Measurements from ENCODE around the gene DEPDC1B. TPM values are rescaled to one million over a fixed set of nuclear protein-coding genes. Genes with fewer than 3 reads are reported as not detected.
"Not testable (repeated sequence)": the region's sequence is repeated elsewhere in the genome, so short reads cannot be mapped to it uniquely, and the experiment has no call there.

DEPDC1B gene
- total RNA-seq, 1 experiment from 2014 or later, result 22.2 TPM

DNA sequence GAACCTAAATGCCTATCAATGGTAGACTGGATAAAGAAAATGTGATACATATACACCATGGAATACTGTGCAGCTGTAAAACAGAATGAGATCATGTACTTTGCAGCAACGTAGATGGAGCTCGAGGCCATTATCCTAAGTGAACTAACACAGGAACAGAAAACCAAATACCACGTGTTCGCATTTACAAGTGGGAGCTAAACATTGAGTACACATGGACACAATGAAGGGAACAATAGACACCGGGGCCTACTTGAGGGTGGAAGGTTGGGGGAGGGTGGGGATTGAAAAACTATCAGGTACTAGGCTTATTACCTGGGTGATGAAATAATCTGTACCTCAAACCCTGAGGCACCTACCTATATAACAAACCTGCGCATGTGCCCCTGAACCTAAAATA lies 22.4 kb upstream of the DEPDC1B start:
- no peak for DNase-seq (ENCODE audit: low read depth, low spot score)
- in situ Hi-C loops (cut with HindIII; ENCODE audit: low pct_unique_long_range_greater_than_20kb, low sequenced_read_pairs) (no loop called here), intact Hi-C loops (cut with micrococcal nuclease; ENCODE audit: unreplicated experiment) (no loop called here)
- no peak for ATAC-seq
- Histone ChIP-seq H3K27me3 (ENCODE audit: control insufficient read depth, insufficient read depth, low read length) (peaks cover 3% of the 10 kb centered on the region; the same call in 1 of the 2 replicates), H3K36me3 (ENCODE audit: control insufficient read depth, insufficient read depth, low read length) (no peaks in the 10 kb centered on the region), H3K27ac (ENCODE audit: low read length) (no peak overlapping the region), H3K4me1 (ENCODE audit: control insufficient read depth, insufficient read depth, low read length) (no peaks in the 10 kb centered on the region), H3K4me3 (ENCODE audit: low read depth in 2 of 2, low read length in 2 of 2) (no peak overlapping the region), H3K9me3 (ENCODE audit: control insufficient read depth, insufficient read depth, low read depth, low read length) (no peaks in the 10 kb centered on the region)
- BruUV-seq (replicated peaks), result no TSS peak
- ChIA-PET POLR2A (no interaction called here), CTCF (no interaction called here)
- TF ChIP-seq, protein P1, sequence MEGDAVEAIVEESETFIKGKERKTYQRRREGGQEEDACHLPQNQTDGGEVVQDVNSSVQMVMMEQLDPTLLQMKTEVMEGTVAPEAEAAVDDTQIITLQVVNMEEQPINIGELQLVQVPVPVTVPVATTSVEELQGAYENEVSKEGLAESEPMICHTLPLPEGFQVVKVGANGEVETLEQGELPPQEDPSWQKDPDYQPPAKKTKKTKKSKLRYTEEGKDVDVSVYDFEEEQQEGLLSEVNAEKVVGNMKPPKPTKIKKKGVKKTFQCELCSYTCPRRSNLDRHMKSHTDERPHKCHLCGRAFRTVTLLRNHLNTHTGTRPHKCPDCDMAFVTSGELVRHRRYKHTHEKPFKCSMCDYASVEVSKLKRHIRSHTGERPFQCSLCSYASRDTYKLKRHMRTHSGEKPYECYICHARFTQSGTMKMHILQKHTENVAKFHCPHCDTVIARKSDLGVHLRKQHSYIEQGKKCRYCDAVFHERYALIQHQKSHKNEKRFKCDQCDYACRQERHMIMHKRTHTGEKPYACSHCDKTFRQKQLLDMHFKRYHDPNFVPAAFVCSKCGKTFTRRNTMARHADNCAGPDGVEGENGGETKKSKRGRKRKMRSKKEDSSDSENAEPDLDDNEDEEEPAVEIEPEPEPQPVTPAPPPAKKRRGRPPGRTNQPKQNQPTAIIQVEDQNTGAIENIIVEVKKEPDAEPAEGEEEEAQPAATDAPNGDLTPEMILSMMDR (IDR thresholded peaks at IDR 0.05), result no peak
- no peak for TF ChIP-seq POLR2AphosphoS5 (IDR thresholded peaks at IDR 0.05; ENCODE audit: low read depth, low read length)

DNA sequence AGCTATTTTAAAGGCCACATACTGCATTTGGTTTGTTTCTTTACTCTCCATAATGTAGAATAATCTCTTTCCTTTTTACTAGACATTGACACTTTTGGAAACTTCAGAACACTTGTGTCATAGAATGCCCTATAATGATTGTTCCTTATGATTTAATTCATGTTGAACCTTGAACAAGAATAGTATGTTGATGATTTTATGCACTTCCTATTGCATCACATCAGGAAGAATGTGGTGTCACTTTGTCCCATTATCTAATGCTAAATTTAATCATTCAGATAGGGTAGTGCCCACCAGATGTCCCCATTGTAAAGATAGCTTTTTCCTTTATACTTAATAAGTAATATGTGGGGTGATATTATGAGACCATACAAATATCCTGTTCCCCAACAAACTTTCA lies 19.4 kb upstream of the DEPDC1B start:
- no TSS peak for BruUV-seq (replicated peaks)
- TF ChIP-seq, protein P1 (IDR thresholded peaks at IDR 0.05), result no peak
- H3K9me3 ChIP-seq (ENCODE audit: control insufficient read depth, insufficient read depth, low read depth, low read length), result no peaks in the 10 kb centered on the region
- CTCF ChIA-PET, result no interaction called here
- POLR2A ChIA-PET, result no interaction called here
- H3K27ac ChIP-seq (ENCODE audit: low read length), result no peak overlapping the region
- H3K4me1 ChIP-seq (ENCODE audit: control insufficient read depth, insufficient read depth, low read length), result no peaks in the 10 kb centered on the region
- intact Hi-C loops (cut with micrococcal nuclease; ENCODE audit: unreplicated experiment) (no loop called here), in situ Hi-C loops (cut with HindIII; ENCODE audit: low pct_unique_long_range_greater_than_20kb, low sequenced_read_pairs) (no loop called here)
- no peak for ATAC-seq
- H3K36me3 ChIP-seq (ENCODE audit: control insufficient read depth, insufficient read depth, low read length), result no peaks in the 10 kb centered on the region
- DNase-seq (ENCODE audit: low read depth, low spot score), result no peak
- no peak overlapping the region for H3K4me3 ChIP-seq (ENCODE audit: low read depth in 2 of 2, low read length in 2 of 2)
- H3K27me3 ChIP-seq (ENCODE audit: control insufficient read depth, insufficient read depth, low read length), result peaks cover 3% of the 10 kb centered on the region; the same call in 1 of the 2 replicates

DNA sequence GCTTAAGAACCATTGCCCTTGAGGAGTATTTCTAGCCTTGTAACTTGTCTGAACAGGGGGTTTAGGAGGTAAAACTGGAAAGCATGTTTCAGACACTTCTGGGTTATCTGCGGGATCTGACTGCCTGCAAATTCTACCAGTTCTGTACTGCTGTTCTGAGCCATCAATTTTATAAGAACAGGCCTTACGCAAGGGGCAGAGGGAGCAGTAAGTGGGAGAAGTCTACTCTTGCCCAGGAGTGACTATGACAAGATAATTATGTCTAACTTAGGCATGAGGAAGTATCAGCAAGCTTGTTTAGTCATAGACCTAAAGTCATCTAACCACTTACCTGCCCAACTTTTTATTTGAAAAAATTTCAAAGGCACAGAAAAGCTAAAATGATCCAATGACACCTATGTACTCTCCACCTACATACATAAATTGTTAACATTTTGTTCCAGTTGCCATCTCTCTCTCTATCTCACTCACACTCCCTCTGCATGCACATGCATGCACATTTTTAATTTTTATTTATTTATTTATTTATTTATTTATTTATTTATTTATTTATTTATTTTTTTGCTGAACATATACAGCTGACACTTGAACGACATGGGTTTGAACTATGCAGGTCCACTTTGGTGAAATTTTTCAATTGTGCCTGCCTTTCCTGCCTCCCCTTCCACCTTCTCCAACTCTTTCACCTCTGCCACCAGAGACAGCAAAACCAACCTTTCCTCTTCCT lies 18.4 kb upstream of the DEPDC1B start:
- ATAC-seq (no peak), DNase-seq (ENCODE audit: low read depth, low spot score) (no peak)
- H3K9me3 ChIP-seq (ENCODE audit: control insufficient read depth, insufficient read depth, low read depth, low read length), result no peaks in the 10 kb centered on the region
- no peaks in the 10 kb centered on the region for H3K36me3 ChIP-seq (ENCODE audit: control insufficient read depth, insufficient read depth, low read length)
- in situ Hi-C loops (cut with HindIII; ENCODE audit: low pct_unique_long_range_greater_than_20kb, low sequenced_read_pairs), result no loop called here
- H3K27ac ChIP-seq (ENCODE audit: low read length), result no peak overlapping the region
- no TSS peak for BruUV-seq (replicated peaks)
- H3K27me3 ChIP-seq (ENCODE audit: control insufficient read depth, insufficient read depth, low read length), result peaks cover 3% of the 10 kb centered on the region; the same call in 1 of the 2 replicates
- POLR2A ChIA-PET, result no interaction called here
- intact Hi-C loops (cut with micrococcal nuclease; ENCODE audit: unreplicated experiment), result no loop called here
- H3K4me3 ChIP-seq (ENCODE audit: low read depth in 2 of 2, low read length in 2 of 2), result no peak overlapping the region
- CTCF ChIA-PET, result no interaction called here
- TF ChIP-seq POLR2AphosphoS5 (IDR thresholded peaks at IDR 0.05; ENCODE audit: low read depth, low read length) (no peak), SIN3A (IDR thresholded peaks at IDR 0.05; ENCODE audit: borderline replicate concordance, insufficient read depth, low read depth, low read length) (no peak)
- TF ChIP-seq, protein P1 (IDR thresholded peaks at IDR 0.05), result no peak
- H3K4me1 ChIP-seq (ENCODE audit: control insufficient read depth, insufficient read depth, low read length), result no peaks in the 10 kb centered on the region

DNA sequence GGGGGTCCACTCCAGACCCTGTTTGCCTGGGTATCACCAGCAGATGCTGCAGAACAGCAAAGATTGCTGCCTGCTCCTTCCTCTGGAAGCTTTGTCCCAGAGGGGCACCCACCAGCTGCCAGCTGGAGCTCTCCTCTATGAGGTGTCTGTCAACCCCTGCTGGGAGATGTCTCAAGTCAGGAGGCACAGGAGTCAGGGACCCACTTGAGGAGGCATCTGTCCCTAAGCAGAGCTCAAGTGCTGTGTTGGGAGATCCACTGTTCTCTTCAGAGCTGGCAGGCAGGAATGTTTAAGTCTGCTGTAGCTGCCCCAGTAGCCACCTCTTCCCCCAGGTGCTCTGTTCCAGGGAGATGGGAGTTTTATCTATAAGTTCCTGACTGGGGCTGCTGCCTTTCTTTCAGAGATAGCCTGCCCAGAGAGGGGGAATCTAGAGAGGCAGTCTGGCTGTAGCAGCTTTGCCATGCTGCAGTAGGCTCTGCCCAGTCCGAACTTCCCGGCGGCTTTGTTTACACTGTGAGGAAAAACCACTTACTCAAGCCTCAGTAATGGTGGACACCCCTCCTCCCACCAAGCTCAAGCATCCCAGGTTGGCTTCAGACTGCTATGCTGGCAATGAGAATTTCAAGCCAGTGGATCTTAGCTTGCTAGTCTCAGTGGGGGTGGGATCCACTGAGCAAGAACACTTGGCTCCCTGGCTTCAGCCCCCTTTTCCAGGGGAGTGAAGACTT lies 15.4 kb upstream of the DEPDC1B start:
- ATAC-seq; H3K27me3 ChIP-seq (ENCODE audit: control insufficient read depth, insufficient read depth, low read length); H3K36me3 ChIP-seq (ENCODE audit: control insufficient read depth, insufficient read depth, low read length); BruUV-seq (replicated peaks); H3K4me3 ChIP-seq (ENCODE audit: low read depth in 2 of 2, low read length in 2 of 2); H3K4me1 ChIP-seq (ENCODE audit: control insufficient read depth, insufficient read depth, low read length); H3K9me3 ChIP-seq (ENCODE audit: control insufficient read depth, insufficient read depth, low read depth, low read length); H3K27ac ChIP-seq (ENCODE audit: low read length); CTCF ChIA-PET; POLR2A ChIA-PET; DNase-seq (ENCODE audit: low read depth, low spot score); in situ Hi-C loops (cut with HindIII; ENCODE audit: low pct_unique_long_range_greater_than_20kb, low sequenced_read_pairs); intact Hi-C loops (cut with micrococcal nuclease; ENCODE audit: unreplicated experiment): not testable (repeated sequence)
